GM18508 (cell line): Measurements from ENCODE around the gene MIPEP.
"Not testable (repeated sequence)": the region's sequence is repeated elsewhere in the genome, so short reads cannot be mapped to it uniquely, and the experiment has no call there.

Source experiments
- ATAC-seq: cut with Tn5 transposase; IDR thresholded peaks from one replicate; pipeline ENCODE4 v1.9.1; 2021; ENCODE audit warnings: moderate number of reproducible peaks; ENCODE audit not compliant: insufficient read depth, unreplicated experiment

Gene MIPEP

DNA sequence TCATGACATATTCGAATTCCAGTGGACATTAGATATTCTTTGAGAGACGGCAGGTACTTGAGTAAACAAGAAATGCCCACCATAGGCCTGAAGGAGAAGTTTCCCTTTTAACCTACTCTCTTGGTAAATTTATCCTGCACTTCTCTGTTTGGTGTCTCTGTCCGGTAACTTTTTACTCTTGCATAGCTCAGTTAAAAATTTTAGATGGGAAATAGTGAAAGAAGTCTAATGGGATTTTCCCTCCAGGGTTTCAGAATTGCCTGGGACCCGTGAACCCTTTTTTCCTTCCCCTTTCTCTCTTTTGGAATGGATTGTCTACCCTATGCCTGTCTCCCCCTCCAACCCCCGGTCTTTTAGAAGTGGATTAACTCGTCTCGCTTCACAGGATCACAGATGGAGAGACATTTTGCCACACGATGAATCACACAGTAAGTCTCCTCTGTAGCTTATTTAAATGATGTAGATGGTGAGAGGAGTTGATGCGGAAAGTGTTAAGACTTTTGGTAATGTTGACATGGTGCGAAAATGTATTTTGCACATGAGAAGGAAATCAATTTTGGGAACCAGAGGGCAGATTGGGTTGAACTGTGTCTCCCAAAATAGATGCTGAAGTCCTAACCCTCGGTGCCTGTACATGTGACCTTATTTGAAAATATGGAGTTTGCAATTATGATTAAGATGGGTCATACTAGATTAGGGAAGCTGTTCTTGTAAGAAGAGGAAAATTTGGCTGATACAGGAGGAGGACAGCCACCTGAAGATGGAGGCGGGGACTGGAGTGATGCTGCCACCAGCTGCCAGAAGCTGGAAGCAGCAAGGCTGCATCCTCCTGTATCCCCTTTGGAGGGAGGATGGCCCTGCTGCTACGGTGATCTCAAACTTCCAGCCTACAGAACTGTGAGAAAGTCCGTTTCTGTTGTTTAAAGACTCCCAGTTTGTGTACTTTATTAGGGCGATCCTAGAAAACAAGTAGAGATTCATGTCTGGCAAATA is 711 bp upstream of the MIPEP start:
- no peak for ATAC-seq

DNA sequence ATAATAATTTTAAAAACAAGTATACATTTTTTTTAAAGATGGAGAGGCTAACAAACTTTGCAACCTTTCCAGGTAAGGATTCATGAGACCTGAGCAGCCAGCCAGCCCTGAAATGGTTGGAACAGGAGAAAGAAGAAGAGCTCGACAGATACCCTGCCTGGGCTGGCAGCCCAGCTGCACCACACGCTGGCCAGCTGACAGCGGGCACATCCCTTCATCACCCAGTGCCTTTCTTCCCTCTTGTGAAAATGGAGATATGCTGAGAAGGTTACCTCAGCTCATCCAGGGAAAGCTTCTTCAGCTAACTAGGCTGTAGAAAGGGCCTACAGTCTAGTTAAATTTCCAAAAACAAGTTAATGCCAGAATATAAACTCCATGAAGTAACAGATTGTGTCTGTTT is 4.8 kb downstream of the MIPEP start:
- not testable (repeated sequence) for ATAC-seq

DNA sequence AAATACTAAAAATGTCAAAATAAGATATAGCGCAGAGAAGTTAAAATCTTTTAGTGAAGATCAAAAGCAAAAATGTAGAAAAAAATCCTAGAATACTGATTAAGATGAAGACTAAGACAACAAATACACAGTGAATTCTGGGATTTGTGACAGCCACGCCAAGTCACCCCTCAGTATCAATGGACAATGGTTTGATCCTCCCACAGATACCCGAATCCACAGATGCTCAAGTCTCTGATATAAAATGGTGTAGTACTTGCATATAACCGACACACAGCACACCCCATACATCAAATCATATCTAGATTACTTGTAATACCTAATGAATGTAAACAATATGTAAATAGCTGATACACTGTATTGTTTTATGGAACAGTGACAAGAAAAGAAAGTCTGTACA is 5.9 kb downstream of the MIPEP start:
- ATAC-seq, result no peak

DNA sequence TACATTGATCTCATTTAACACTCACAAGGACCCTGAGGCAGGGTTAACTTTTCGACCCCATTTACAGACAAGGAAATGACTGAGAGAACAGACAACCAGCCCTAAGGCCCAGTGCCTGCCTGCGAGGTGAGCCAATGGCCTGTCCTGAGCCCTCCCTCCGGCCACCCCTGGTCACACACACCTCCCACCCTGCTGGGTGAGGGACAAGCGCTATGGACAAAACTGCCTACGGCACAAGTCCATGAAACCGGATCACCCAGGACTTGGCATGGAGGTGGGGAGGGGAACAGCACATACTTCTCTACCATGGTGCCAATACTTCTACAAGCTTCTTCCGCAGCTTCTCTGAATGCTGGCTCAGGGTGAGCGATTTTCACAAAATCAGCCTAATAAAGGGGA is 7.8 kb downstream of the MIPEP start:
- ATAC-seq, result not testable (repeated sequence)

DNA sequence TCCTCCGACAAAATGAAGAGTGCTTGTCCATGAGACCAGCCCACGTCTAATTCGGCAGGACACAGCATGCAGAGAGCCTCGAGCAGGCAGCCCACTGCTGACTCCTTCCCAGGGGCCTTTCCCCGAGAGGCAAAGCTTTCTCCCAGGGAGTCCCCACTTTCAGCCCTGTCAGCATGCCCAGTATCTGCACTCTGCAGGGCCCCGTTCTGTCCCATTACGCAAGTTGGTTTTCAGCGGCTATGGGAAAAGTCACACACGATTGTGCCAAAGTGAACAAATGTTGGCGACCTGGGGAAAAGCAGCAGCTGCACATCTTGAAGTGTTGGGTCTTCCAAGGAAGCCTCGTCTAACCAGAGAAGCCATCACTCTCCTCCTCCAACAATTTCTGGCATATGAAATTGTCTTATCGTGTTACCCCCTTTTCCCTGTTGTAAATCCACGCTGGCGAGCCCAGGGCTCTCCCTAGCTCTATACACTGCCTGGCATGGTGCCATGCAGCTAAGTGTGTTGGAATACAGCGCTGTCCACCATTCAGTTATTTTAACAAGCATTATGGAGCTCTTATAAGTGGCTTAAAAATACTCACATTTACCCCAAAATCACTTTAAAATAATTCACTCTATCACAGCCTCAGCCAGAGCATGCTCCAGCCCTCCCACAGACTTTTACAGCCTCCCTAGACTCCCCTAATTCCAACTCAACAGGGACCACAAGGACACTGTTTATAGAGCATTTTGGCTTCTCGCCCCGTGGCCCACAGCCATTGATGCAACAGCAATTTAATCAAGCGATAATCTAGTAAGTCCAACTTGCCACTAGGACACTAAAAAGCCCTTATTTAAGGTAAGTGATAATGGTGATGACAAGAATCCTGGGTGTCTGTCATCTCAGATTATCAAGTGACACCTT is 8.5 kb downstream of the MIPEP start:
- ATAC-seq, result not testable (repeated sequence)

DNA sequence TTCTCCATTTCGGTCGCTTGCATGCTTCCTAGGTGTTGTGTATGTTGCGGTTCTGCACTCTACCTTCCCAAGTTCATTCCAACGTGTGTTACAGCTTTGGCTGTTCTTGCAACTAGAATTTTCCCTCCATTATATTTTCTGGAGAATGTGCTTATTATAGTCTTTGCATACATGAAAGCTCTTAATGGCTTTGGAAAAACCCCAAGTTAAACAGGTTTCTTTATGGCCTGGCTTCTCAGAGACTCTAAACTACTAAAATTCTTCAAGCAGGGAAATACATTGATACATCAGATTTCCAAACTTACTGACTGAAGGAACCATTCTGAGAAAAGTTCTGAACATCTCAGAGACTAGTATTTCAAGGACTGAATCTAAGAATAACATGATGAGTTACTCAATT is 11.9 kb downstream of the MIPEP start:
- ATAC-seq, result no peak

DNA sequence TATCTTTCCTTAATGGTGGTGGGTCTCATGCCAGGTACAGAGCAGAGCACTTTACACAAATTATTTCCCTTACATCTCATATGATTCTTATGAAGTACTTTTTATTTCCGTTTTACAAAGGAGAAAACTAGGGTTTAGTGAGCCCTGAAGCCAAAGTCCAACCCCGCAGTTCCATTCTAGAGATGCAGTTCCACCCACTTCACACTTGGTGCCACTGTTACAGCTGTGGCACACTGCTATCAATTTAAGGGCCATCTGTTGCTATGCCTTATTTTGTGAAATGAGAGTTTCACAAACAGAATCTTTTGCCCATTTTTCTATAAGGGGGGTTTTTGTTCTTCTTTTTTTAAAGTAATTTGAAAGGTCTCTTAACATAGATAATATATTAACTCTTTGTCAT is 12.9 kb downstream of the MIPEP start:
- no peak for ATAC-seq

DNA sequence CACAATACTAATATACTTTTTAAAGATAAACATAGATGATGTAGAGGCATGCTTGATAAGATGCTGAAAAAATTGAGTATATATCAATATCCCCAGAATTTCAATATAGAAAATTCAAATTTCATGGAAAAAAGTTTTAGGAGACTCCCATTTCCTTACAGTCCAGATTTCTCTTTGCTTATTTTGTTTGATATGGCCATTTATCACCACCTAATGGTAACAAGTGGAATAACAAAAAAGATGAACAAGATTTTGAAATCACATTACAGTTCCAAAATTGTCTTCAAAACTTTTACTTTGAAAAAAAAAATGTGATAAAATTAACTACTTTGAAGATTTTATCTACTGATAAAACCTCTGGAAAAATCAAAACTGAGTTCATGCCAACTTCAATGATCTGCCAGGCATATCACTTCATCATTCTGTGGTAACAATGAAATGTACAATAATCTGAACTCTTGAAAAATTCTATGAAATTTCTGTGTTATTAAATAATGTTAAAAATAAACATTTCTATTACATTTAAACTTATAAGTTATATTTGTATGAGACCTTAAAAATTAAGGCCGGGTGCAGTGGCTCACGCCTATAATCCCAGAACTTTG is 17.5 kb downstream of the MIPEP start:
- no peak for ATAC-seq

DNA sequence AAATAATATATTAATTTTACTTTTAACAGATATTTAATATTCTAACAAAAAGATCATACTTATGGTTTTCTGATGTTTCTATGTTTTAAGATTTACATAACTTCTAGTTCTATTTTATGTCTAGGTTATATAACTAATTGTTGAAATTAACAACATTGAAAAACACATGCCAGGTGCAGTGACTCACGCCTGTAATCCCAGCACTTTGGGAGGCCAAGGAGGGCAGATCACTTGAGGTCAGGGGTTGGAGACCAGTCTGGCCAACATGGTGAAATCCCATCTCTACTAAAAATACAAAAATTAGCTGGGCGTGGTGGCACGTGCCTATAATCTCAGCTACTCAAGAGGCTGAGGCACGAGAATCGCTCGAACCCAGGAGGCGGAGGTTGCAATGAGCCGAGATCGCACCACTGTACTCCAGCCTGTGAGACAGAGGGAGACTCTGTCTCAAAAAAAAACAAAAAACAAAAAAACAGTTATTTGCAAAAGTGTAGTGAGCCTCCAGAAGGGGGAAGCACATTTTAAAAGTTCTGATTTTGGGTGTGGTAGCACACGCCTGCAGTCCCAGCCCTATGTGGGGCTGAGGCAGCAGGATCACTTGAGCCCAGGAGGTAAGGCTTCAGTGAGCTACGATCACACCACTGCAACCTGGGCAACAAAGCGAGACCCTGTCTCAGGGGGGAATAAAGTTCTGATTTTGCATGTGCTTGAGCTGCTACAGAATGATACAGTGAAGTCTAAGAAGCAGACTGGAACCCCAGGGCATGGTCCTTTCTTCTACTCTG is 18.7 kb downstream of the MIPEP start:
- ATAC-seq, result no peak

DNA sequence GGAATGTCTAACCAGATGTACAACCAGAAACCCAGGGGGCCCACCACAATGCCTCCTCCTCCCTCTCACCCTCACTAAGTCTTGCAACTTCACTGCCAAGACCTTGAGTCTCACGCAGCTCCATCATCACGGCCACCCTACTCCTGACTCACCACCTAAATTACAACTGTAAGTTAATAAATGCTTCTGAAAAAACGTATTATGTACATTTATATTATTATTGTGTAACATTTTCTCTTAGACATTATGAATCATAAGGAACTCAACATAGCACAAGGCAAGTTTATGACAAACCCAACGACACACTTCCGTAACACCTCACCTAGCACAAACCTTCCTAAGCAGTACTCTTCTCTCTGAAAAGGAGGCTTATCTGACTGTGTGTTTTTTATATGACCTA is 20.7 kb downstream of the MIPEP start:
- ATAC-seq, result no peak

DNA sequence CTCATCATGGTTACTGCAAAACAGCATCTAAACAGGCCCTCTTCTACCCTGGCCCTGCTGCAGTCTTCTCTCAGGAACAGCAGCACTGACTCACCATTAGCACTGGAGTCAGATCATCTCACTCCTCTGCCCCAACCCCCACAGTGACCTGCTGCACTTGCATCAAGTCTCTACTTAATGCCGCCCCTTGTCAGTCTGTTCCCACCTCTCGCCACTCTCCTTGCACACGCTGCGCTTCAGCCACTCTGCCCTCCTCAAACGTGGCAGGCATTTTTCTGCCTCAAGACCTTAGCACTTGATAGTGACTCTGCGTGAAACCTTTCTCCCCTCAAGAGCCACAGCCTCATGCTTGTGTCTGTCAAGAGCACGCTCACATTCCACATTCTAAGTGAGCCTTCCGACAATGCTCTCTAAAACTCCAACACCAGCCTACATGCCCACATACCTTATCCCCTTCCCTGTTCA is 22.1 kb downstream of the MIPEP start:
- ATAC-seq, result no peak

DNA sequence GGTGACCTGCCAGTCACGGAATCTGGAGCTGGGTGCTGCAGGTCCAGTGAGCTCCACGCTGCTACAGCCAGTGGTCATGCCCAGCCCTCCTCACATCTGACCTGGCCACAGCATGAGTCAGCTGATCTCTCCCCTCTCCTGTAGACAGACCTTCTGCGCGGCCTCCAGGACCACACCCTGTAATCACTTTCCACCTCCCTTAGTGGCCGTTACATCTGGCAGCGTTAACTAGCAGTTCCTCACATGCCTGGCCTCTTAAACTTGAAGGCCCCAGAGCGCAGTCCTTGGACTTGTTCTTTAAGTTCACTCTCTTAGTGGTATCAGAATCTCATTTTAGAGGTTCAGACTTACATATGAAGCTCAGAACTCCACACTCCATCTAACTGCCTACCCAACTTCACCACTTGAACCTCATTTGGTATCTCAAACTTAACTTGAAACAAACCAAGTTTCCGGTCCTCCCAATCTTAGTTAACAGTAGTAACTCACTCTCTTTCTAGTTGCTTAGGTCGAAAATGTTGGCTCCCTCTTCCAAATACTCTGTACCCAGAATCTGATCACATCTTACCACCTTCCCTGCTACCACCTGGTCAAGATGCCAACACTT is 22.7 kb downstream of the MIPEP start:
- ATAC-seq, result no peak

DNA sequence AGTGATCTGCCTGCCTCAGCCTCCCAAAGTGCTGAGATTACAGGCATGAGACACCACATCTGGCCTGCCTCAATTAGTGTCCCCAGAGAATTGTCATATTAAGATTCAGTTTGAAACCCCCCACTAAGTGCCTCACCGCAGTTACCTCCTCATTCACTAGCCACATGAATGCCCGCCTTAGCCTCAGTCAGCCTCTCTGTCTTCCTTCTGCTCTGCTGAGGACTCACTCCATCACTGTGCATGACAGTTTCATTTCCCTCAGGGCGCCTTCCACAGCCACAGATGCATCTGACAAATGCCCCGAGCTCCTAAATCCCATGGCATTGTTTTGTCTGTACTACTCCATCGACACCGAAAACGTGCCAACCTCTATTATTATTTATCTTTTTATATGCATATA is 23.3 kb downstream of the MIPEP start:
- no peak for ATAC-seq

DNA sequence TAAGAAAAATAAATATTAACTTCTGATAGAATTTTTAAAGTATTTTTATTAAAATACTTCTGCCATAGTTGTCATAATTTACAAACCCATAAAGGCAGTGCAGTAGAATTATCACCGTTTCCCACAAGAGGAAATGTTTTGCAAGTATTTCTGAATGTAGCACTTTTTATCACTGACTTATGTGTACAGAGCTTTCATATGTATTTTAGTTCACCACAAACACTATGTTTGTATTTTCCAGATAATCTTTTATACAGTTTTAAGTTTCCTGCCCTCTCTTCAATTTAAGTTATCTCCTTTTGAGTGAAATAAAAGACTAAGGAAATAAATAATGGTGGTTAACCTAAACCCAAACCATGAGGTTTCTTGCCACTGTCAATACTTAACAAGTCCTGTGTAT is 24.2 kb downstream of the MIPEP start:
- no peak for ATAC-seq

DNA sequence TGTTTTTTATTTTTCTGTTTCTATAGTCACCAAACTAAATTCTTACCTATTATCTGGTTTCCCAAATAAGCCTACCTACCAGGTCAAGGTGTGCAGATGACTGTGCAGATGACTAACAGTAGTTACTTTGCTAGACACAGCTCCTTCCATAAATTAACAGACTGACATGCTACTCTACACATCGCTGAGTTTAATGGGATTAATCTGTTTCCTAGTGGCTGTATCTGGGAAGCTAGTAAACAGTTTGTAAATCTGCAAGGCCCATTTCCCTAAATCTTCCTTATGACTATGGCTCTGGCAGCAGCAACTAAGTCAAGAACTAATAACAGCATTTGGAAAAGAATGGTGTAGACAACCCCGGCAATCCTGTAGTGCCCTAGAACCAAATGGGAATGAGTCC is 27.9 kb downstream of the MIPEP start:
- ATAC-seq, result no peak

DNA sequence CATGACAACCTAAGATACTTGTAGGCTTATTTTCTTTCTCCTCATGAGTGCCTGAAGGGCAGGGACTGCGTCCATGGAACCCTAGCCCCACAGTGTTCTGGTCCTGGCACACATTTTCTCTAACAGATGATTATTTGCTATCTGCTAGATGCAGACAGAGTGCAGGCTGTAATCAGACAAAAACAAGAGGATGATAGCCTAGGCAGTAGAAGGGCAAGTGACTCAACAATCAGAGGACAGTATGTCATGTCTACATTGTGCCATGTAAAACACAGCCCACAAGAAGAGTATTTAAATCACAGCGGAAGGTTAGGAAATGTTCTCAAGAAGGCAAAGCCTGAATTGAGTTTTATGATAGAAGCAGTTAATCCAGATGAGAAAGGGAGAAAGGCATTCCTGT is 29.3 kb downstream of the MIPEP start:
- ATAC-seq, result no peak

DNA sequence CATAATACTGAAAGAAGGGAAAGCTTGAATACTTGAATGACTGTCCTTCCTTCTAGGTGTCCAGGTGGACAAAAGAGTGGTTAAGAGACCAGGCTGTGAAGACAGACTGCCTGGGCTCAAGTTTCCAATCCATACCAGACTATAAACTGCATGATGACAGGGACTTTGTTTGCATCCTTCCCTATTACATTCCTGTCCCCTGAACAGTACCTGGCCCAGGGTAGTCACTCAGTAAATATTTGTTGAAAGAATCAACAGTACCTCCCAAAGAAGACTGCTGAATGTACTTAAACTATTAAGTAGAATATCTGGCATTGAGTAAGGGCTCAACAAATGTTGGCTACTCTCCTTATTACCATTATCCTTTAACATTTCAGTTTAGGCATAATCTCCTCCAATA is 29.7 kb downstream of the MIPEP start:
- ATAC-seq, result no peak

DNA sequence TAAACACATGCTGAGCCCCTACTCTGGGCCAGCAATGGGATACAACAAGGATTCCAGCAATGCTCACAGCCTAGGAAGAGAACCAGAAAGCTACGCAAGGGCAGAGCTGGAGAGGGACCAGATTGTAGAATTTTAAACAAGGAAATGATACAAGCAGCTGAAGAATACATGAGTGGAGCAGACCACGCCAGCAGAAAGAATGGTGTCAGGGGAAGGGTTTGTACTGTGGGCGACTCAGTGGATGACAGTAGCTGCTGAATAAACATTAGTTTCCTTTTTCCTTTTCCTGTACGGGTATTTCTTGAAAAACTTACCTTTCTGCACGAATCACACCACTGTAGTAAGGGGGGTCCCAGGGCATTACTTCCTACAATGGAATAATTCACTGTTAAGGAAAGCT is 30.7 kb downstream of the MIPEP start:
- no peak for ATAC-seq

DNA sequence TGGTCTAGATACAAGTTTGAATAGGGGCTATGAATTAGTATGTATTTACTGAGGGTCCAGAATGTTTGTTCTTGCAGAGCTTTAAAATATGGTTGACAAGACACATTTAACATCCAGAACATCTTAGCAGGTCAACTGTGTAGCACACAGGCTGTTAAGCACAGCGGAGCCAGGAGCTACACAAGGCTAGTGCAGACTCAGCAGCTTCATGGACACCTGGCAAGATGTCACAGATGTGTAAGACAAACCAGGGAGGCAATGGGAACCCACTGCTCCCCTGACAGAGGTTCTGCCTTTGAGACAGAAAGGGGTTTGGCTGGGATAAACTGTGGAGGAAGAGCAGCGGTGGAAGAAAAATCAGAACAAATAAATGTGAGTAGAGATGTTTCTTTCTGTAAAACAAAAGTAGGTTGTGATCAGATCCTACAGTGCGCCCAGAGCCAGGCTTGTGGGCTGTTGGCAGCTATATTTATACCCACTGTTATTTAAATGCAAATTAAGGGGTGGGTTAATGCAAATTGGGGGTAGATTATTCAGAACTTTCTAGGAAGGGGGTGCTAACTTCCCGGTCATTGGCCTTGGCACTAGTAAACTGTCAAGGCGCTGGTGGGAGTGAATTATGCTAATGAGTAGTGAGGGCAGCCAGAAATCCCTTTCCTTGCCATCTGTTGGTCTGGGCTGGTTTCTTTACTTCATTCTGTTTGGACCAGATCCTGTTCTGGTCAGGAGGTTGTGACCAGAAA is 33.0 kb downstream of the MIPEP start:
- ATAC-seq, result no peak
